GM12878 (cell line): Measurements from ENCODE around the gene GGN. TPM values are rescaled to one million over a fixed set of nuclear protein-coding genes. Genes with fewer than 3 reads are reported as not detected.

Source experiments
- ATF7 ChIP-seq: fragments of 450-650 bp; IDR thresholded peaks from 2 replicates; pipeline ENCODE4 v1.6.1; 2016; ENCODE audit warnings: low read depth, mild to moderate bottlenecking
- CREM ChIP-seq: IDR thresholded peaks from 2 replicates; pipeline ENCODE4 v1.6.1; 2014; ENCODE audit warnings: antibody characterized with exemption, low read depth
- GATAD2B ChIP-seq: fragments of 450-650 bp; conservative IDR thresholded peaks from 2 replicates; pipeline ENCODE4 v1.6.1; 2017; ENCODE audit warnings: low read depth, mild to moderate bottlenecking, moderate library complexity
- HDAC6 ChIP-seq: fragments of 200-600 bp; sonication (generic); IDR thresholded peaks from one replicate; pipeline ENCODE4 v1.8.0; 2017; ENCODE audit warnings: antibody characterized with exemption; ENCODE audit not compliant: unreplicated experiment
- HDGF ChIP-seq: fragments of 450-650 bp; IDR thresholded peaks from 2 replicates; pipeline ENCODE4 v1.6.1; 2016; ENCODE audit warnings: antibody characterized with exemption
- IKZF2 ChIP-seq, 2 experiments: fragments of 450-650 bp; IDR thresholded peaks; 2 replicates each; pipeline ENCODE4 v1.6.1; 2017; ENCODE audit warnings: mild to moderate bottlenecking in 2 of 2, moderate library complexity in 2 of 2
- MEF2A ChIP-seq: IDR thresholded peaks from 2 replicates; pipeline ENCODE4 v1.6.1; 2011; ENCODE audit warnings: low read depth, mild to moderate bottlenecking, low read length, moderate library complexity; ENCODE audit not compliant: insufficient read depth
- MLLT1 ChIP-seq: fragments of 450-650 bp; IDR thresholded peaks from 2 replicates; pipeline ENCODE4 v1.6.1; 2016; ENCODE audit warnings: mild to moderate bottlenecking
- MTA2 ChIP-seq: fragments of 450-650 bp; IDR thresholded peaks from 2 replicates; pipeline ENCODE4 v1.6.1; 2016; ENCODE audit warnings: low read depth, mild to moderate bottlenecking, moderate library complexity
- NFYB ChIP-seq: IDR thresholded peaks from 2 replicates; pipeline ENCODE4 v1.6.1; 2011; ENCODE audit warnings: low read depth, mild to moderate bottlenecking, low read length, improper control_type of control experiment, moderate library complexity; ENCODE audit not compliant: insufficient read depth
- POLR2A ChIP-seq: IDR thresholded peaks from 2 replicates; pipeline ENCODE4 v1.6.1; 2011; ENCODE audit warnings: low read depth, mild to moderate bottlenecking, low read length
- POLR2AphosphoS5 ChIP-seq: IDR thresholded peaks from 2 replicates; pipeline ENCODE4 v1.6.1; 2011; ENCODE audit warnings: mild to moderate bottlenecking, low read length, inconsistent platforms
- RAD21 ChIP-seq: IDR thresholded peaks from 2 replicates; pipeline ENCODE4 v1.6.1; 2011; ENCODE audit warnings: mild to moderate bottlenecking, low read depth, low read length, moderate library complexity; ENCODE audit not compliant: insufficient read depth
- SIN3A ChIP-seq: IDR thresholded peaks from 2 replicates; pipeline ENCODE4 v1.6.1; 2012; ENCODE audit warnings: low read depth, low read length, improper control_type of control experiment
- SMAD1 ChIP-seq: fragments of 450-650 bp; IDR thresholded peaks from 2 replicates; pipeline ENCODE4 v1.6.1; 2018; ENCODE audit warnings: mild to moderate bottlenecking, low read depth; ENCODE audit not compliant: partially characterized antibody
- SP1 ChIP-seq: IDR thresholded peaks from one replicate; pipeline ENCODE4 v1.6.1; 2011; ENCODE audit warnings: low read depth, low read length
- SRF ChIP-seq, 2 experiments: IDR thresholded peaks; 2 replicates each; pipeline ENCODE4 v1.6.1; 2011; ENCODE audit warnings: low read depth in 2 of 2, low read length in 2 of 2, mild to moderate bottlenecking in 1 of 2, moderate library complexity in 1 of 2
- STAT3 ChIP-seq: IDR thresholded peaks from 2 replicates; pipeline ENCODE4 v1.6.1; 2011; ENCODE audit warnings: low read depth, low read length, improper control_type of control experiment
- YBX1 ChIP-seq: fragments of 450-650 bp; IDR thresholded peaks from 2 replicates; pipeline ENCODE4 v1.6.1; 2016; ENCODE audit warnings: antibody characterized with exemption
- YY1 ChIP-seq: IDR thresholded peaks from 2 replicates; pipeline ENCODE4 v1.6.1; 2011; ENCODE audit warnings: low read depth, mild to moderate bottlenecking, low read length
- ZNF592 ChIP-seq: fragments of 450-650 bp; IDR thresholded peaks from 2 replicates; pipeline ENCODE4 v1.6.1; 2017; ENCODE audit warnings: mild to moderate bottlenecking, moderate library complexity
- ZNF687 ChIP-seq: fragments of 450-650 bp; IDR thresholded peaks from 2 replicates; pipeline ENCODE4 v1.6.1; 2017; ENCODE audit warnings: mild to moderate bottlenecking, moderate library complexity
- polyA plus RNA-seq, 11 experiments: library from polyadenylated mRNA; depleted of rRNA in 4 of 11; unstranded in 6 of 11; stranded (reverse) in 5 of 11; fragments of >200 nt; fragmentation: Nextera tagmentation in 4 of 11; fragmentation: Illumina TruSeq in 1 of 11; extraction: Ambion mirVana in 4 of 11; extraction: Trizol in 1 of 11; gene quantifications; 1 replicate in 1 of 11; 2 replicates in 10 of 11; pipeline versions ENCODE4 v1.2.1 to v1.2.3, GENCODE V29; 2011 to 2016; ENCODE audit warnings: inconsistent platforms in 2 of 11, missing spikeins in 2 of 11, low read depth in 1 of 11
- total RNA-seq, 4 experiments: library from RNA; depleted of rRNA in 3 of 4; stranded (reverse); fragments of >200 nt in 3 of 4; fragmentation: Illumina TruSeq in 1 of 4; extraction: Trizol in 1 of 4; gene quantifications; 2 replicates each; pipeline versions ENCODE4 v1.2.1 to v1.2.3, GENCODE V29; 2013 to 2021

The GGN gene
- total and polyA plus RNA-seq, 10 of the 15 experiments (the other 5 are each of a cell fraction or from before 2014, with no cell fraction given), result not detected

- peak; percentile 12; the same call in 1 of the 2 replicates for TF ChIP-seq MLLT1
- no peak for TF ChIP-seq CREM
- TF ChIP-seq RAD21, result no peak
- TF ChIP-seq ZNF687, result no peak
- 0 out of 2 replicates have a peak, but pooled peaks have one; percentile 6 for TF ChIP-seq POLR2AphosphoS5
- TF ChIP-seq YY1, result no peak
- peak; percentile 14 to 71; a peak in 2 of 4 replicates for TF ChIP-seq SRF (IDR thresholded peaks at IDR 0.05; ENCODE audit: low read depth in 2 of 2, low read length in 2 of 2)
- peak; percentile 70; the same call in 1 of the 2 replicates for TF ChIP-seq YBX1
- peak; percentile 69; the same call in 1 of the 2 replicates for TF ChIP-seq POLR2A
- TF ChIP-seq GATAD2B, result no peak
- TF ChIP-seq SP1, result peak; percentile 61
- no peak for TF ChIP-seq STAT3
- 0 out of 2 replicates have a peak, but pooled peaks have one; percentile 13 for TF ChIP-seq SIN3A
- peak; percentile 33 for TF ChIP-seq SMAD1
- TF ChIP-seq HDAC6, result no peak
- no peak for TF ChIP-seq MTA2
- TF ChIP-seq ATF7, result no peak
- TF ChIP-seq ZNF592, result no peak
- TF ChIP-seq MEF2A, result no peak
- peak; percentile 33 to 41; a peak in 1 of 4 replicates for TF ChIP-seq IKZF2 (IDR thresholded peaks at IDR 0.05)
- TF ChIP-seq HDGF, result peak; percentile 98
- TF ChIP-seq NFYB, result peak; percentile 59; the same call in 1 of the 2 replicates
Observed at GRCh38 chr19:38335949-38336637, 51.7 kb downstream of the GGN start (continued).
